SU-DHL-6 (cell line): ENCODE data around the gene SLCO3A1.

Experiments used
- EZH2phosphoT487 ChIP-seq: fragments of 200-600 bp; sonication (generic), shearing (Covaris generic); conservative IDR thresholded peaks from 2 replicates; pipeline ENCODE4 v1.6.1; 2018; ENCODE audit warnings: mild to moderate bottlenecking, antibody characterized with exemption, low read length, moderate library complexity, mixed read lengths
- TF ChIP-seq, protein P1 (sequence below): fragments of 200-600 bp; sonication (generic); IDR thresholded peaks from one replicate; pipeline ENCODE4 v1.5.1; 2017; ENCODE audit warnings: antibody characterized with exemption, mild to moderate bottlenecking, low read length, moderate library complexity; ENCODE audit not compliant: insufficient read depth, poor library complexity, severe bottlenecking

DNA sequence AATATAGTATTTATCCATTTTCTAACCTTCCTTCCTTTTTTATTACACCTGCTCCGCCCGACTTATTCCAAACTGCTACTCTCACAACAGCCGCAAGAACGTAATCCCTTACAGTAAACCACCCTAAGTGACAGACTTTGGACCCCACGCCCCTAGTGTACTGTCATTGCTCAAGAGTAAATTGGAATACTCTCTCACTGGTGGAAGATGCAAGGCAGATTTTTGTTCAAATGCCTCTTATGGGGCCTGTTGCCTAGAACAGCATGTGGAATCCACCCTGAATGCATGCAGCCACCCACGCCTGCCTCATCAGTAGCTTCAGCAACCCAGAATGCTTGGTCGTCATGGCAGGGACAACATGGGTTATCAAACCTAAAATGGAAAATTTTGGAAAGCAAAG is 313.9 kb downstream of the SLCO3A1 start:
- TF ChIP-seq, protein P1, sequence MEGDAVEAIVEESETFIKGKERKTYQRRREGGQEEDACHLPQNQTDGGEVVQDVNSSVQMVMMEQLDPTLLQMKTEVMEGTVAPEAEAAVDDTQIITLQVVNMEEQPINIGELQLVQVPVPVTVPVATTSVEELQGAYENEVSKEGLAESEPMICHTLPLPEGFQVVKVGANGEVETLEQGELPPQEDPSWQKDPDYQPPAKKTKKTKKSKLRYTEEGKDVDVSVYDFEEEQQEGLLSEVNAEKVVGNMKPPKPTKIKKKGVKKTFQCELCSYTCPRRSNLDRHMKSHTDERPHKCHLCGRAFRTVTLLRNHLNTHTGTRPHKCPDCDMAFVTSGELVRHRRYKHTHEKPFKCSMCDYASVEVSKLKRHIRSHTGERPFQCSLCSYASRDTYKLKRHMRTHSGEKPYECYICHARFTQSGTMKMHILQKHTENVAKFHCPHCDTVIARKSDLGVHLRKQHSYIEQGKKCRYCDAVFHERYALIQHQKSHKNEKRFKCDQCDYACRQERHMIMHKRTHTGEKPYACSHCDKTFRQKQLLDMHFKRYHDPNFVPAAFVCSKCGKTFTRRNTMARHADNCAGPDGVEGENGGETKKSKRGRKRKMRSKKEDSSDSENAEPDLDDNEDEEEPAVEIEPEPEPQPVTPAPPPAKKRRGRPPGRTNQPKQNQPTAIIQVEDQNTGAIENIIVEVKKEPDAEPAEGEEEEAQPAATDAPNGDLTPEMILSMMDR: no peak
- TF ChIP-seq EZH2phosphoT487: no peak
